ENCODE results near the gene FADS1.

FADS1 gene

DNA sequence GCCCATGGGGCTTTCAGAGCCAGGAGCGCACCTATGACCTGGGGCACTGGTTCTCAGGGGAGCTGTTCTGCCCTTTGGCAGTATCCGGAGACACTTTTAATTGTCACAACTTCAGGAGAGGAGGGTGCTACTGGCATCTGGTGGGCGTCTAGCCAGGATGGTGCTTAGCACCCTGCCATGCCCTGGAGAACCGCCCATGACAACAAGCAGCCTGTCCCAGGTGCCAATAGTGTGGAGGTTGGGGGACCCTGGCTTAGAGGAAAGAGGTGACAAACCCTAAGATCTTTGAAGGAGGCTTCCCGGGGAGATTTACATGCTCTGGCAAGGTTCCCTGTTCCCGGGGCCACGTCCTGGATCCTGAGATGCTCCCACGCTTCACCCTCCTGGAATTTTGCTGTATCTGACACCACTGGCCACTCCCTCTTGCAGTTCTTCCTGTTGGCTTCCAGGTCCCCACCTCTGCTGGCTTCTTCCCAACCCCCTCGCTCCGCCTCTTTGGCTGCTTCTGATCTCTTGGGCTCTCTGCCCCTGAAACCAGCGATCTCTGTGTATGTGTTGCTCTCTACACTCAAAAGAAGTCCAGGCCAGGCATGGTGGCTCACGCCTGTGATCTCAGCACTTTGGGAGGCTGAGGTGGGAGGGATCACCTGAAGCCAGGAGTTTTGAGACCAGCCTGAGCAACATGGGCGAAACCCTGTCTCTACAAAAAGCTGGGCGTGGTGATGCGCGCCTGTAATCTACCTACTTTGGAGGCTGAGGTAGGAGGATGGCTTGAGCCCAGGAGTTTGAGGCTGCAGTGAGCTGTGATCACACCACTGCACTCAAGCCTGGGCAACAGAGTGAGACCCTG is 43.5 kb upstream of the FADS1 start:
- TF ChIP-seq, protein P1, sequence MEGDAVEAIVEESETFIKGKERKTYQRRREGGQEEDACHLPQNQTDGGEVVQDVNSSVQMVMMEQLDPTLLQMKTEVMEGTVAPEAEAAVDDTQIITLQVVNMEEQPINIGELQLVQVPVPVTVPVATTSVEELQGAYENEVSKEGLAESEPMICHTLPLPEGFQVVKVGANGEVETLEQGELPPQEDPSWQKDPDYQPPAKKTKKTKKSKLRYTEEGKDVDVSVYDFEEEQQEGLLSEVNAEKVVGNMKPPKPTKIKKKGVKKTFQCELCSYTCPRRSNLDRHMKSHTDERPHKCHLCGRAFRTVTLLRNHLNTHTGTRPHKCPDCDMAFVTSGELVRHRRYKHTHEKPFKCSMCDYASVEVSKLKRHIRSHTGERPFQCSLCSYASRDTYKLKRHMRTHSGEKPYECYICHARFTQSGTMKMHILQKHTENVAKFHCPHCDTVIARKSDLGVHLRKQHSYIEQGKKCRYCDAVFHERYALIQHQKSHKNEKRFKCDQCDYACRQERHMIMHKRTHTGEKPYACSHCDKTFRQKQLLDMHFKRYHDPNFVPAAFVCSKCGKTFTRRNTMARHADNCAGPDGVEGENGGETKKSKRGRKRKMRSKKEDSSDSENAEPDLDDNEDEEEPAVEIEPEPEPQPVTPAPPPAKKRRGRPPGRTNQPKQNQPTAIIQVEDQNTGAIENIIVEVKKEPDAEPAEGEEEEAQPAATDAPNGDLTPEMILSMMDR (IDR thresholded peaks at IDR 0.05; ENCODE audit: low read depth, low read length, missing control alignments): no peak
- DNase-seq (ENCODE audit: low read depth): no peak
- H3K4me3 ChIP-seq (ENCODE audit: low read depth, low read length): no peak overlapping the region

DNA sequence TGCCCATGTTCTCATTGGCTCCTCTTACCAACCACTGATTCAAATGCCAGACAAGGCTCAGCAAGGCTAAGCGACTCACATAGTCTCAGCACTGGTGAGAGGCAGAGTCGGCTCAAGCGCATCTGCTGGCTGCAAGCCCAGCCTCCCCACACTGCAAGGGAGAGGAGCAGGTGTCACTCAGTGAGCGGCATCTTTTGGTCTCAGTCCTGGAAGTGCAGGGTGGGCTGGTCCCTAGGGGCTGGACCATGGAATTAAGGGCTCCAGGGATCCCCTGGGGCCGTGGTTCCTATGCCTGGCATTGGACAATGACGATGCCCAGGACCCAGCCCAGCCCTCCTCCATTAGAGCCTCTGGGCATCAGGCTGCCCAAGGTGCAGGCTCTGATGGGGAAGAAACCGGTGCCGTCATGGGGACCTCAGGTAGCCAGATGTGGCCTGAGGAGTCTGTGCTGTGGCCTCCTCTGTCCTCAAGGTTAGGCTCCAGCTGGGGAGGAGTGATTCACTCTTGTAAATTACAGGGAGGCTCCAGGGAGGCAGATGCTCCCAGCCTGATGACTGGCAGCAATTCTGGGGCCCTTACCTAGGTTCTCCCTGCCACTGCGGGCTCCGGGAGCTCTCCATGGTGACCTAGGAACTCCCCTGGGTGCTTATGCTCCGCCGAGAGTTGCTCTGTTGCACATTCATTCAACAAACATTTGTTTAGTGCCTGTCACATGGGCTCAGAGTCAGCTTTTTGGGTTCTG is 39.3 kb upstream of the FADS1 start:
- DNase-seq (ENCODE audit: low read depth): no peak
- TF ChIP-seq, protein P1 (IDR thresholded peaks at IDR 0.05; ENCODE audit: low read depth, low read length, missing control alignments): no peak
- H3K4me3 ChIP-seq (ENCODE audit: low read depth, low read length): no peak overlapping the region

DNA sequence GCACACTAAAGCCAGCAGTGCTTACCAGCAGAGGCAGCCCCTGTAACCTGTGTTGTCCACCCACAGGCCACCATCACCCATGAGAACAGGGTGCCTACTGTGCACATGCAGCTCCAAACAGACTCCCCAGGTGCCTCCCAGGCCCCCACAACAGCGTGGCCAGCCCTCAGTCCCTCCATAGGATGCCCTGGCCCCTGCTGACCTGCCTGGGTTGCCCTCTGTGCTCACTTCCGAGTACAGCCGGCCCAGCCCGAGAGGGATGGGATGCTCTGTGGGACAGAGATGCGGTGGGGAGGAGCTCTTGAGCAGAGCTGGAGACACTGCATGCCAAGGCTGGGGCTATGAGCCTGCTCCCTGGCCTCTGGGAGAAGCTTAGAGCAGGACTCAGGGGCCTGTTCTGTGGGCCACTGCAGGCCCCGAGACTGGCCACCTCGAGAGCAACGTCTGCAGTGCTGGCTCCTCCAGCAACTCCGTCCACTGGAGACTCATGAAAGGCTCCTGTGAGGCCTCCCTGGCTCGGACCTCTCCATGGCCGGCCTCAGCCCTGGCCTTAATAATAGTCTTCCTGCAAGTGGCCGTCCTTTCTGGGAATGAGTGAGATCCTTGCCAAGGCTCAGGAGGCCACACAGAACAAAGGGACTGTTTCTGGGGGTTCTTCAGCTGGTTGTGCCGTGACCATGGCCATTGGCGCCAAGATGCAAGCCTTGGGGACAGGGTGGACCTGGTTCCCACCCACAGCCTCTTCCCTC is 38.3 kb upstream of the FADS1 start:
- TF ChIP-seq, protein P1 (IDR thresholded peaks at IDR 0.05; ENCODE audit: low read depth, low read length, missing control alignments): no peak
- no peak overlapping the region for H3K4me3 ChIP-seq (ENCODE audit: low read depth, low read length)
- DNase-seq (ENCODE audit: low read depth): no peak

DNA sequence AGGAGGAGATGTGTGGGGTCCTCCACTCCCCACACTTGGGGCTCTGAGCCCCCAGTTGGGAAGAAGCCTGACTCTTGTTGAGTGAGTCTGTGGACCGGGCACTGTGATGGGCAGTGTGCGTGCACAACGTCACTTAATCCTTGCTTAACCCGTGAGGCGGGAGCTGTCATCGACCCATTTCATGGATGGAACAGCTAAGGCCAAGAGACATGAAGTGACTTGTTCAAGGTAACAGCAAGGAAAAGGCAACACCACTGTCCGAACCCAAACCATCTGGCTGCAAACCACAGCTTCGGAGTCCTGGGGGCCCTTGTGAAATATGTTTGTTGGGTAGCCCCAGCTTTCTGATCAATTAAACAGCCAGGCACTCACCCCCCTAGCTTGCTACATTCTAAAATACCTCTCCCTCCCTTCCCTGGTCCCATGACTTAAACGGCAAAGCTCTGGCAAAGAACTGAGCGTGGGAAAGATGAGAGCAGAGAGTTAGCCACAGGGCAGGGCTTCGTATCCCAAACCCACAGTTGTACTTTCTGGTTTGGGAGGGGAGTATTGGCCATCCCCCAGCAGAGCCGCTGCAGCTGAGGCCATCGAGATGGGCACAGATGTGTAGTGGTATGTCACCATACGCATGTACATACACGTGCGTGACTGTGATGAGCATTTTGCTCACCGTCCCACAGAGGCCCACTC is 37.5 kb upstream of the FADS1 start:
- TF ChIP-seq, protein P1 (IDR thresholded peaks at IDR 0.05; ENCODE audit: low read depth, low read length, missing control alignments): no peak
- H3K4me3 ChIP-seq (ENCODE audit: low read depth, low read length): no peak overlapping the region
- DNase-seq (ENCODE audit: low read depth): no peak

DNA sequence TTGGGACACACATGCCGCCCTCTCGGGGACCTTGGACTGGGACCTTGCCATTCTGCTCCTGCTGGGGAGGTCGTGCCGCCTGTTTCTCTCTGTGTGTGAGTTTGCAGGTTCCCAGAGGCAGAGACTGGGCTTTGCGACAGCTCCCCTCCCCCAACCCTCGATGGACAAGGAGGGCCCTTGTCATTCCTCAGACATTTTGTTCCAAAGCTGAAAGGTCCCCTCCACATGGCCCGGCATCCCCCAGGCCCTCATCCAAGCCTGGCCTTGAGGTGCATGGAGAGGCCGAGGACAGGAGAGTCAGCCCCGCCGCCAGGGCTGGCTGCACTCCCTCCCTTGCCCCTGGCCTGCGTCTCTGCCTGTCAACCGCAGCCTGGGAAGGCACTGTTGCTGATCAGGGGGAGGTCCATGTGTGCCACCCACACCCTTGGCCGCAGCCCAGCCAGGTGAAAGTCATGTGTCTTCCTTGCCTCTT is 36.9 kb upstream of the FADS1 start:
- DNase-seq (ENCODE audit: low read depth): no peak
- no peak overlapping the region for H3K4me3 ChIP-seq (ENCODE audit: low read depth, low read length)
- TF ChIP-seq, protein P1 (IDR thresholded peaks at IDR 0.05; ENCODE audit: low read depth, low read length, missing control alignments): no peak

DNA sequence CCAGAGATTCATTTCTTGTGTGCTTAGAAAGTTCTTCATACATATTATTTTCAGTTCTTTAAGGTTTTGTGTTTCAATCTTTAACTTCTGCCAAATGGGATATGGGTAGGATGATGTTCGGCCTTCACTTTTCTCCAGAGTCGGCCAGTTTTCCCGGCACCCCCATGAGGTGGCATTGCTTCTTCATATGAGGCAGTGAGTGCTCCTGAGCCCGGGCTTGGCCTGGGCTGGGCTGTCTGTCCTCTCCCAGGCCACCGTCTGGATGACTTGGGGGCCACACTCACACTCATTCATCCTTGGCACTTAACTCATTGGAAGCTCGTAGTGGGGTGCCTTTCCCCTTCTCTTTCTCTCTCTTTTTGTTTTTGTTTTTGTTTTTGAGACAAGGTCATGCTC is 35.1 kb upstream of the FADS1 start:
- no peak for DNase-seq (ENCODE audit: low read depth)
- TF ChIP-seq, protein P1 (IDR thresholded peaks at IDR 0.05; ENCODE audit: low read depth, low read length, missing control alignments): no peak
- no peak overlapping the region for H3K4me3 ChIP-seq (ENCODE audit: low read depth, low read length)

Data from GM12864 (cell line).